SJSA1 (cell line): ENCODE results near the gene TMEM151A. TPM values are rescaled to one million over a fixed set of nuclear protein-coding genes. Genes with fewer than 3 reads are reported as not detected.
"Not testable (repeated sequence)": the region's sequence is repeated elsewhere in the genome, so short reads cannot be mapped to it uniquely, and the experiment has no call there.

Experiments
- DNase-seq, 2 experiments: peaks; one replicate each; pipeline ENCODE4 v3.0.0-alpha.2; 2015 to 2020; ENCODE audit warnings: low spot score in 2 of 2, low read depth in 1 of 2
- H3K27ac ChIP-seq: fragments of 250-450 bp; sonication (Bioruptor Pico); 2 replicates; pipeline ENCODE4 v1.5.1; 2020; ENCODE audit warnings: mild to moderate bottlenecking, moderate library complexity
- H3K27me3 ChIP-seq: fragments of 250-450 bp; sonication (Bioruptor Pico); replicated peaks from 2 replicates; pipeline ENCODE4 v1.5.1; 2020; ENCODE audit warnings: mild to moderate bottlenecking, moderate library complexity
- H3K36me3 ChIP-seq: fragments of 250-450 bp; sonication (Bioruptor Pico); 2 replicates; pipeline ENCODE4 v1.5.1; 2020; ENCODE audit warnings: mild to moderate bottlenecking
- H3K4me1 ChIP-seq: fragments of 250-450 bp; sonication (Bioruptor Pico); replicated peaks from 2 replicates; pipeline ENCODE4 v1.6.1; 2021; ENCODE audit warnings: mild to moderate bottlenecking
- H3K4me3 ChIP-seq: fragments of 250-450 bp; sonication (Bioruptor Pico); 2 replicates; pipeline ENCODE4 v1.5.1; 2020; ENCODE audit warnings: mild to moderate bottlenecking
- H3K9me3 ChIP-seq: fragments of 250-450 bp; sonication (Bioruptor Pico); replicated peaks from 2 replicates; pipeline ENCODE4 v1.5.1; 2020; ENCODE audit warnings: mild to moderate bottlenecking
- total RNA-seq: library from RNA; depleted of rRNA; stranded (reverse); fragments of >200 nt; shearing (Covaris generic); gene quantifications from 2 replicates; pipeline ENCODE4 v1.2.3, GENCODE V29; 2014

TMEM151A gene
- total RNA-seq, 1 experiment from 2014 or later: 0.61 TPM

GRCh38 chr11:66320748-66321147 is 29.1 kb downstream of the TMEM151A start:
- H3K4me3 ChIP-seq, DNase-seq, H3K9me3 ChIP-seq, H3K27ac ChIP-seq, H3K27me3 ChIP-seq: not testable (repeated sequence)
- Histone ChIP-seq H3K4me1 (peaks cover 61% of the 10 kb centered on the region), H3K36me3 (peaks cover 11% of the 10 kb centered on the region)

- Histone ChIP-seq H3K4me3 (no peak overlapping the region), H3K4me1 (peaks cover 60% of the 10 kb centered on the region), H3K27me3 (no peaks in the 10 kb centered on the region)
Measured at GRCh38 chr11:66321606-66322005, 29.9 kb downstream of the TMEM151A start.

GRCh38 chr11:66322732-66323427 is 31.2 kb downstream of the TMEM151A start:
- H3K27ac ChIP-seq: no peak overlapping the region

More at GRCh38 chr11:66321606-66322005, 29.9 kb downstream of the TMEM151A start:
- Histone ChIP-seq H3K36me3 (peaks cover 2% of the 10 kb centered on the region), H3K9me3 (peaks cover 1% of the 10 kb centered on the region; the same call in 1 of the 2 replicates), H3K27ac (no peak overlapping the region)
- no peak for DNase-seq

GRCh38 chr11:66323684-66324083 is 32.0 kb downstream of the TMEM151A start:
- Histone ChIP-seq H3K9me3 (no peaks in the 10 kb centered on the region), H3K4me3 (no peak overlapping the region), H3K36me3 (no peaks in the 10 kb centered on the region), H3K27ac (no peak overlapping the region), H3K27me3 (no peaks in the 10 kb centered on the region), H3K4me1 (peaks cover 61% of the 10 kb centered on the region)
- DNase-seq: no peak

More at GRCh38 chr11:66322732-66323427, 31.2 kb downstream of the TMEM151A start:
- peaks cover 61% of the 10 kb centered on the region for H3K4me1 ChIP-seq
- H3K4me3 ChIP-seq: no peak overlapping the region
- no peak for DNase-seq
- no peaks in the 10 kb centered on the region for H3K27me3 ChIP-seq
- H3K9me3 ChIP-seq: no peaks in the 10 kb centered on the region
- H3K36me3 ChIP-seq: no peaks in the 10 kb centered on the region

GRCh38 chr11:66324664-66325063 is 33.0 kb downstream of the TMEM151A start:
- Histone ChIP-seq H3K4me3 (no peak overlapping the region), H3K27ac (peak overlapping the region; percentile 75), H3K9me3 (no peaks in the 10 kb centered on the region), H3K27me3 (no peaks in the 10 kb centered on the region), H3K36me3 (no peaks in the 10 kb centered on the region), H3K4me1 (peaks cover 64% of the 10 kb centered on the region)
- DNase-seq: peak; percentile 100

GRCh38 chr11:66325263-66325671 is 33.6 kb downstream of the TMEM151A start:
- DNase-seq: peak in 1 of 2 experiments; percentile 82
- Histone ChIP-seq H3K36me3 (no peaks in the 10 kb centered on the region), H3K27me3 (no peaks in the 10 kb centered on the region), H3K4me3 (no peak overlapping the region), H3K27ac (peak overlapping the region; percentile 75), H3K4me1 (peaks cover 70% of the 10 kb centered on the region), H3K9me3 (no peaks in the 10 kb centered on the region)

- Histone ChIP-seq H3K4me1 (peaks cover 82% of the 10 kb centered on the region), H3K4me3 (no peak overlapping the region), H3K9me3 (no peaks in the 10 kb centered on the region), H3K27me3 (no peaks in the 10 kb centered on the region), H3K27ac (peak overlapping the region; percentile 94), H3K36me3 (peaks cover 9% of the 10 kb centered on the region)
- peak; percentile 100 for DNase-seq
Measured at GRCh38 chr11:66326261-66327111, 34.8 kb downstream of the TMEM151A start.

- no peak overlapping the region for H3K4me3 ChIP-seq
Measured at GRCh38 chr11:66327171-66328030, 35.7 kb downstream of the TMEM151A start.

GRCh38 chr11:66328031-66328301 is 36.3 kb downstream of the TMEM151A start:
- H3K9me3 ChIP-seq: no peaks in the 10 kb centered on the region
- H3K4me1 ChIP-seq: peaks cover 92% of the 10 kb centered on the region
- peak overlapping the region; percentile 94 for H3K27ac ChIP-seq
- H3K27me3 ChIP-seq: no peaks in the 10 kb centered on the region
- peaks cover 24% of the 10 kb centered on the region for H3K36me3 ChIP-seq
- peak in 1 of 2 experiments; percentile 96 for DNase-seq
- H3K4me3 ChIP-seq: no peak overlapping the region

More at GRCh38 chr11:66327171-66328030, 35.7 kb downstream of the TMEM151A start:
- Histone ChIP-seq H3K27ac (peak overlapping the region; percentile 94), H3K27me3 (no peaks in the 10 kb centered on the region), H3K36me3 (peaks cover 18% of the 10 kb centered on the region), H3K4me1 (peaks cover 91% of the 10 kb centered on the region), H3K9me3 (no peaks in the 10 kb centered on the region)
- peak; percentile 95 to 99 for DNase-seq

GRCh38 chr11:66328302-66329144 is 36.8 kb downstream of the TMEM151A start:
- no peaks in the 10 kb centered on the region for H3K27me3 ChIP-seq
- peak overlapping the region; percentile 94 for H3K27ac ChIP-seq
- no peak overlapping the region for H3K4me3 ChIP-seq
- H3K36me3 ChIP-seq: peaks cover 30% of the 10 kb centered on the region
- no peaks in the 10 kb centered on the region for H3K9me3 ChIP-seq
- DNase-seq: peak; percentile 99 to 100
- peaks cover 89% of the 10 kb centered on the region for H3K4me1 ChIP-seq

GRCh38 chr11:66329165-66329673 is 37.5 kb downstream of the TMEM151A start:
- peaks cover 35% of the 10 kb centered on the region for H3K36me3 ChIP-seq
- no peak overlapping the region for H3K4me3 ChIP-seq
- no peaks in the 10 kb centered on the region for H3K9me3 ChIP-seq
- no peaks in the 10 kb centered on the region for H3K27me3 ChIP-seq
- DNase-seq: peak in 1 of 2 experiments; percentile 66
- H3K27ac ChIP-seq: peak overlapping the region; percentile 94
- H3K4me1 ChIP-seq: peaks cover 82% of the 10 kb centered on the region

- H3K9me3 ChIP-seq: no peaks in the 10 kb centered on the region
- peaks cover 52% of the 10 kb centered on the region for H3K36me3 ChIP-seq
- H3K27ac ChIP-seq: peak overlapping the region; percentile 94
- no peak overlapping the region for H3K4me3 ChIP-seq
- no peaks in the 10 kb centered on the region for H3K27me3 ChIP-seq
- DNase-seq: peak; percentile 99
- peaks cover 82% of the 10 kb centered on the region for H3K4me1 ChIP-seq
Measured at GRCh38 chr11:66330931-66331330, 39.2 kb downstream of the TMEM151A start.
